HG03097 (cell line): ENCODE data around the gene GOLT1A.

Source experiments
- ATAC-seq: cut with Tn5 transposase; IDR thresholded peaks from one replicate; pipeline ENCODE4 v1.9.1; 2021; ENCODE audit not compliant: unreplicated experiment, low FRiP score

GOLT1A gene

DNA sequence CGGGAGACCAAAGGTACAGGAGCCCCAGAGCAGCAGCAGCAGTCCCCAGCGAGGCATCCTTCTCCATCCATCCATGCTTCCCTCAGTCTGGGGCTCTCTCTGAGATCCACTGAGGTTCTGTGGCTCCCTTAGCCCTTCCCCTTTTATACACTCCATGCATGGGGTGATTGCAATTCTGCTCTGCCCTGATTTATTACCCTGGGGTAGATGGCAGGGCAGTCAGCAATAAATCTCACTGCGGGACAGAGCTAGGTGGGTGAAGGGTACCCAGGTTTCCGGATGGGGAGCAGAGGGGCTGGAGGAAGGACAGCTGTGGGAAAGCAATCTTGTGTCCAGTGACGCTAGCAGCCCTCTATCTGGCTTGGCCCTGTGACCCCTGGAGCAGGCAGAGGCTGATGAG lies 47.6 kb downstream of the GOLT1A start, which contains the start of gene REN:
REN (minus strand) TSS at position 119 of the 400 bp plus-strand sequence; CDS start at position 75, 44 bp downstream.
- no peak for ATAC-seq

DNA sequence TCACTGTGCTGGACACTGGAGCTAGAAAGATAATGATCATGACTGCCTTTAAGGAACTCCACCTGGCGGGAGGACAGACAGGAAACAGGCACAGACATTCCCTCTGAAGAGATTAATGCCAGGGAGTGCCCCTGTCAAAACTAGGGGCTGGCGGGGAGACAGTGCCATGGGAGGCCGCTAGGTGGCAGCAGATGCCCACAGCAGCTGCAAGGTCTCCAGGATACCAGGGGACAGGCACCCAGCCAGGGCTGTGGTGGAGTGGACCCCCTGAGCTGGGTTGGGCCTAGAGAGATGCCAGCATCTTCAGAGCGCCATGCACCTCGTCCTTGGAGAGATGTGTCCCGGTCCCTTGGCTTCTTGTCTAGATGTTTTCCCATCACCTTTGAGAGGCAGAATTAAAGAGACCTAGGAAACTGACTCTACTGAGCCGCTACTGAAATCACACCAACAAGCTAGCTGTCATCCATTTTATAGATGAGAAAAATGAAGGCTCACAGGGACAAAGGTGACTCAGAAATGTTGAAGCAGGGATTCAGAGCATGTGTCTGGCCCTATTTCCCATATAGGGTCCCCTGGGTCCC lies 51.2 kb downstream of the GOLT1A start:
- ATAC-seq: no peak

DNA sequence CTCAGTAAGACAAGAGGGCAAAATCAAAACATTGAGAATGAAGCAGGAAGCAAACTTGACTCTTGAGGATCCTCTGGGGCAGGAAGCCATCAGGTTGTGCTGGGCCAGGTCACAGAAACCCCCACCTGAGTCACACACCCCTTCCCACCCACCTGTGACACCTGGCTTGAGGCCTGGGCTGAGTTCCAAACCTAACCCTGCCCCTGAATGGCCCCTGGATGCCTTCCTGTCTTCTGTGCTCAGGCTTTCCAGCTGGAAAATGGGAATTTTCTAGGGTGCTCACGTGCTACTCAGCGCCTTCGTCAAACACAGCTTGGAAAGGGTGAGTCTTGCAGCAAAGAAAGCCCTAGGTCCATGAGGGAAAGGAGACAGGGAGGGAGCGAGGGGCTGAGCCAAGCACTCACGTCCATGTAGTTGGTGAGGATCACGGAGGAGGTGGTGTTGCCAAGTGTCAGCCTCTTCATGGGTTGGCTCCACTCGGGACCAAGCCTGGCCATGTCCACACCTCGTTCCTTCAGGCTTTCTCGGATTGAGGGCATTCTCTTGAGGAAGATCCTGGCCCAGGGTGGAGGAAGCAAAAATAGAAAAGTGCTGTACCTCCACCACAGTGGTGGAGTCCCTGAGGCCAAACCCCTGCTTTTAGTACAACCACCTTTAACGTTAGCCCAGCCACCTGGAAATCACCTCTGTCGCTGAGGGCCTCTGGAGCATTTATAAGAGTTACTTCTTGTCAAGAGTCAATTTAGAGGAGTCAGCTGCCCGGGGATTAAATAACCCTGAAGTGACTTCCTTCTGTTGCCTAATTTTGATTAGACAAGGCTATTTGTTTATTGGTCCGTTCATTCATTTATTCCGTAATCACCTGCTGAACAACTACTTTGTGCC lies 51.9 kb downstream of the GOLT1A start:
- ATAC-seq: no peak

DNA sequence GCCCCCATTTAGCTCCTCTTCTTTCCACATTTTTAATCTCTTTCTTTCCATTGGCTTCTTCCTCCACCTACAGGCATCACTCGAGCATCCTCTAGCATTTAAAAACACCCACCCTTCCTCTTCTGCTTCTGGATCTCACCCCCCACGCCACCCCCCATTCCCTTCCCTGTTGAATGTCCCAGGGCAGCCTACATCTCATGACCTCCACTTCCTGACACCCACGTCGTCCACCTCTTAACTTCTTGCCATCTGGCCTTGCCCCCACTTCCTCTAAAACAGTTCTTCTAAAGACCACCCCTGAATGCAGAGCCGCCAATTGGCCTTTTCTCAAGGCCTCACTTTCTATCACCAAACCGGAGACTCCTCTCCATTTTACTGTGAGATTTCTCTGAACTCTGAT lies 55.8 kb downstream of the GOLT1A start:
- no peak for ATAC-seq

DNA sequence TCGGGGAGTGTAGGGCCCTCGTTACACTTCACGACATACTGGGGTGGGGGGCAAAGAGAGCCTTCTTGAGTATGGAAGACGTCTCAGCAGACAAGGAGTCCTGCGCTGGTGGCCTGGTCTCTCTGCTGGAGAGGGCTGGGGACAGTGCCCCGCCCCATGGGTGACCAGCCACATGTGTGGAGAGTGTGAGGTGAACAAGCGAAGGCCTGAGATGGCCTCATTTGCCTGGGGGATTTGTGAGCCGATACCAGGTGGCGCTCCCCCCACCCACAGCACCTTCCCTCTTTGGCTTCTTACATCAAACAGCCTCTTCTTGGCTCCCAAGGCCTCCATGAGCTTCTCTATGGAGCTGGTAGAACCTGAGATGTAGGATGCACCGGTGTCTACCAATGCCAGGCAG lies 57.9 kb downstream of the GOLT1A start:
- ATAC-seq: no peak

DNA sequence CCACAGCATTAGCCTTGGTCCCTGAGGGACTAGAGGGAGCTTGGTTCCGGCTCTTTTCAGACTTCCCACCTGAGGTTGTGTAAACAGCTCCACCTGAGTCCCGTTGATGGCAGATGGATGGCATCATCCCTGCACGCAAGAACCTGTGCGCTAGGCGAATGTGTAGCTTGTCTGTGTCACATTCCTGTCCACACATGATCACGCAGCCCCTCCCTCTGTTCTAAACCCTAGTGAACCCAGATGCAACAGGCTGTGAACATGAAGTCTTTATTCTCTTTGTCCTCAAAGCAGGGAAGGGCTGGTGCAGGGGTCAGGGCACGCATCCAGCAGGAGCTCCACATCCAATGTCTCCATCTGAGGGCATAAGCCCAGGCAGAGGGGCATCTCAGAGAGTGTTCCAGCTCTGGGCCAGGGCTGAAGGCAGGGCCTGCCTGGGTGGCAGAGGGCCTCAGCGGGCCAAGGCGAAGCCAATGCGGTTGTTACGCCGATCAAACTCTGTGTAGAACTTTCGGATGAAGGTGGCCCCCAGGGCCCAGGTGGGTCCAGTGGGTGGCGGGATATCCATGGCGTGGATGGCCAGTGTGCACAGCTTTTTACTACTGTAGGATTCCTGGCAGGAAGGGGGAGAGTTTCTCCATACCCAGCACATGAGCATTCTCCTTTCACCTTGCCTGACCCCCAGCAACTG lies 59.1 kb downstream of the GOLT1A start:
- no peak for ATAC-seq

DNA sequence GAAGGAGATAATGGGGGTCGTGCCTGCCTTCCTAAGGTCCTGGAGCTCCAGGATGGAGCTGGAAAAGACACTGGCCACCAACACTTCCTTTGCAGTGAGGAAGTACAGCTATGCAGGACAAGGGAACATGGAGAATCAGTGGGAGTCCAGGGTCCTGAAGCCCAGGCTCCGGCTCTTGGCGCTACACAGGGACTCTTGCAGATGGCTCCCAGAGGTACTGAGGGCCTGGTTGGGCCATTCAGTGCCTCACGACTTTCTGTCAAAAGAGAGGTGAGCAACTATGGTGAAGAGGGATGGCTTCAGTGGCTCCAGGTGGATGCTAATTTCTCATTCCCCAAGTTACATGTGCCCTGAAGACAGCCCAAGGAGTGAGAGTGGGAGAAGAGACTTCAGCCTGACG lies 60.1 kb downstream of the GOLT1A start:
- no peak for ATAC-seq

DNA sequence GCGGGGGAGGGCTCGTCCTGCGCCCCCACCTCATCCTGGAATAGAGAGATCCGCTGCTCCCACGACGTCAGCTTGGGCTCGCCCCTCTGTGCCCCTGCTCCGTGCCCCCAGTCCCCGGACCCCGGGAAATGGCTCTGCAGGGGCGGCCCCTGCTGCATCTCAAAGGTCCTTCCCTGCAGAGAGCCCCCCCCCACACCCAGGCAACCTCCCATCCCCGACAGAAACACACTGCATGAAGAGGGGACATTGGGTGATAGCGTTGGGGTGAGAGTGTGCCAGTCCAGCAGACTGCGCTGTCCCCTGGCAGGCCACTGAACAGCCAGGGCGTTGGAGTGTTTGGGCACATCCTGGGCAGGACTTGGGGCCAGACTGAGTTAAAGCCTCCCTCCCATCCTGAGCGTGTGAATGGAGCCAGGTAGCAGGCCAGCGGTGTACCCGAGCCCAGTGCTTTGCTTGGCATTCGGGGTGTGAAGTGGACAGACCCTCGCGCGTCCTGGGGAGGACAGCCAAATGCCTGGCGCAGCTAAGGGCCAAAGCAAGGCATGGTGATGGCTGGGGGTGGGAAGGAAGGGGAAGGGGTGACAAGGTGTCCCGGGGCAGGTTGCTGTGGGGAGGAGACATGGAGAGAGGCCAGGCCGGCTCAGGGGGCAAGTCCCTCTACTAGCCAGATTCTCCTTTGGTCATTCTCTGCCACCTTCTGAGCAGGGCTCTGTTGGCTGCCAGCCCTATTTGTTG lies 61.3 kb downstream of the GOLT1A start:
- no peak for ATAC-seq

DNA sequence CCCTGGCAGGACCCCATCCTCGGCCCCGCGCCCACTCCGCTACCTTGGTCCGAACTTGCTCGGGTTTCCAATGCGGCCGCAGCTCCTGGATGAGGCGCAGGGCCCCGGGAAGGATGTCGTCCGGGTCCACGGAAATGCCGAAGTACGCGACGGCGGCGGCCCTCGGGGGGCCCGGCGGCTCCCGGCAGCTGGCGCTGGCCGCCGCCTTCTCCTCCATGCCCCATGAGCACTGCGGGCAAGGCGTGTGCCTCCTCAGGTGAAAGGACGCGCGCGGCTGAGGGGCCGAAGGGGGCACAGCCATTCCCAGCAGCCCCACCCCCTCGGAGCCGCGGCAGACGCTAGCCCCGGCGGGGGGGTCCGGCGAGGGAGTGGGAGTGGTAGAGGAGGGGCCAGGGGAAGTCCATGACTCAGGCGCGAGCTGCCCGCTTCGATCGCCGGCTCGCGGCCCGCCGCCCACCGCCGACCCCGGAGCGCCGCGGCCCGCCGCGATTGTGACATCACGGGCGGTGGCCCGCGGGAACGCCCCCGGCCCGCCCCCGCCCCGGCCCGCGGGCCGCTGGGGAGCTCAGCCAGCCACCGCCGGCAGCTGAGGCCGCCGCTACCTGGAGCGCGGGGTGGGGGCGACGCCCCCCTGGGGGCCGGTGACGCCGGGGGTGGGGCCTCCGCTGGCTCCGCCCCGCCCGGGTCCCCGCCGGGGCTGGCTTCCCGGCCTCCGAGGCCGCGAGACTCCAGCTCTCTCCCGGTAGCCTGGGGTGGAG lies 62.1 kb downstream of the GOLT1A start, which contains the start of gene ETNK2:
ETNK2 (minus strand) TSS at position 493 of the 758 bp plus-strand sequence; CDS start at position 301, 192 bp downstream.
- no peak for ATAC-seq

DNA sequence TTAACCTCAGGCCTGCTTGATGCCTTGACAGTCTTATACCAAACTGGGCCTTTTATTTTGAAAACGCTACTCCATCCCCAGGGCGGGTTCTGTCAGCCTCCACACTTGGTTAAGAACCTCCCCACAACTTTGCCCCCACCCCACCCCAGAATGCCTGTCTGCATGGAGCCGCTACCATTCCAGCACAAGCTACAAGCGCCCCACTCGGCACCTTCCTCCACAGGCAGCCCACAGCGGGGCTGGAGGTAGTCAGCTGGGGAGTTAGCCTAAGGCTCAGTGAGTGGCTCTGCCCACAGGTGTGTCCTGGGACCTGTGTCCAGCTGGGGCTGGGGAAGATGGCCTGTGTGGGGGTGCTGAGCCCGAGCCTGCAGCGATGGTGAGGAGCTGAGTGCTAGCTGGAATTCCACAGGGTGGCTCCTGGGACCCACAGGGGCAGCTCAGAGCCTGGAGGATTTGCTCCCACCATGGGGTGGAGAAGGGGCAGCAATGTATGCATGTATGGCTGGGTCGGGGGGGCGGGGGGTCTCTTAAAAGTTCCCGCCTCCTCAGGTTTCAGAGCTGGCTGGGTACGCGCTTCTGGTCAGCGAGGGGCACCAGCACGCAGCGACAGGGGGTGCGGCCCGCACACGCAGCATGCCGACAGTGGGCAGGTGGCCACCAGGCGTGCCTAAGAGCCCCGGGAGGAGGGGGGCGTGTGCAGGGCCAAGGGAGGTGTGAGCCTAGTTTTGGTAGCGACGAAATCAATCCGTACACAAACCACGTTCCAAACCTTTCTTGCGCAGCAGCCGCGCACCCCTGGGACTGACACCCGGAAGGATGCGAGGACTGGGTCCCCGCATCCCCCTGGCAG lies 62.9 kb downstream of the GOLT1A start:
- no peak for ATAC-seq

DNA sequence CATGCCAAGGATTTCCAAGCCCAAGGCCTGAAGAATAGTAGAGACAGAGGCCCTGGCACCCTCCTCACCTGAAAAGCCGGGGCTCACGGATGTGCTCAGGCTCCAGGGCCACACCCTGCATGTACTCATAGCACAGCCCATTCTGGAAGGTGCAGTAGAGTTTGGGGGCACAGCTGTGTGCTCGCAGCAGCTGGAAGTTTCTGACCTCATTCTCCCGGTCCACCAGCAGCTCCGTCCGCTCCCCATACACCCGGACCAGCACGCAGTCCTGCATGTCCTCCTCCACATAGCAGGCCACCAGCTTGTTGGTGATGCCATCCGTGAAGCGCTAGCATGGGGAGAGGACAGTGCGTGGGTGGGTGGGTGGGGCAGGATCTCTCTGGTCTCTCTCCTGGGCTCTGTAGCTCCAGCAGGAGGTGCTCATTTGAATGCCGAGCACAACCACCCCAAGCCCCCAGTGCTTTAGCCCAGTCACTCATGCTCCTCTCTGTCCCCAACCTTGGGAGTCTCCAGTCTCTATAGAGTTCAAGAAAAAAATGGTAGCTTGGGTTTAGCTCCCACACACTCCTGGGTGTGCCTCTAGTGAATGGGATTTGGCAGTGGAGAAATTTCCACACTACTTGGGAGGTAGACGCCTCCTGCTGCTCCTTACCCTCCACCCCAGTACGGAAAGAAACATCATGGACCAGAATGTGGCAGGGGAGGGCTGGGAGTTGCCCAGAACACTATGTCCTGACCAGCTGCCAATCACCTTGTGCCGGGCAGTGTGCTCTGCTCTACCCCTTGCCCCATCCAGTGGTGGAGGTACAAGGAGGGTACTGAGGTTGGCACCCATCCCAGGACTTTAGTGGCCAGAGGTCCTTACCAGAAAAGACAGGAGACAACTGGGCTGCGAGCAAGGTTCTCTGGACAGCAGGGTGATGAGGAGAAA lies 63.9 kb downstream of the GOLT1A start:
- ATAC-seq: no peak

DNA sequence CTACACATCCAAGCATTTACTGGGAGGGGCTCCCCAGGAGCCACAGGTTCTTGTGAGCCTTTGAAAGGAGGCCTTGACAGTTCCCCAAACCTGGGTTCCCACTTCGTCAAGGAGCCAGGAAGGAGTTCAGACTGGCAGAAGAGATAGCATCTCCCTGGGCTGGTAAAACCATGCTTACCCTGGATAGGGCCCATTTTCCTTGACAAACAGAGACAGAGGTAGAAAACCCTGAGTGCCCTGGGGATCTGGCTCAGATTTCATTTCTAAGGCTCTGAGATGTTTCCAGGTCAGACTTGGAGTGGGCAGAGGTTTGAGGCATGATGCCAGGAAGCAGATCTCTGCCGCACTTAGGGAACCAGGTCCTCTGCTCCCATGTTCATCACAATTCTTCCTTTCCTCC lies 64.7 kb downstream of the GOLT1A start:
- ATAC-seq: no peak
